Natural killer cell (primary cell): ENCODE data around the gene SLC18A3. TPM values are rescaled to one million over a fixed set of nuclear protein-coding genes. Genes with fewer than 3 reads are reported as not detected.

Experiments used
- ATAC-seq, 3 donors: fragments of 150-1000 bp in 2 of 3; fragments of 200-7000 bp in 1 of 3; cut with Tn5 transposase; 1 replicate in 1 of 3; 2 replicates in 2 of 3; pipeline ENCODE4 v1.10.0; 2021; ENCODE audit warnings: mild to moderate bottlenecking in 2 of 3, moderate library complexity in 2 of 3
- DNase-seq, 2 donors: peaks; one replicate each; pipeline versions ENCODE4 v3.0.0 to v3.0.0-alpha.2; 2013 to 2021; ENCODE audit warnings: mixed read lengths in 1 of 2
- H3K27ac ChIP-seq: one replicate; pipeline ENCODE4 v1.5.1; 2013; ENCODE audit warnings: mild to moderate bottlenecking, low read length
- H3K27me3 ChIP-seq: one replicate; pipeline ENCODE4 v1.6.1; 2013; ENCODE audit warnings: low read length; ENCODE audit not compliant: control insufficient read depth, insufficient read depth
- H3K36me3 ChIP-seq: one replicate; pipeline ENCODE4 v1.6.1; 2013; ENCODE audit warnings: low read length; ENCODE audit not compliant: control insufficient read depth, insufficient read depth
- H3K4me1 ChIP-seq: one replicate; pipeline ENCODE4 v1.6.1; 2013; ENCODE audit warnings: low read length; ENCODE audit not compliant: control insufficient read depth, insufficient read depth
- H3K4me3 ChIP-seq: one replicate; pipeline ENCODE4 v1.5.1; 2013; ENCODE audit warnings: low read length
- H3K9me3 ChIP-seq: one replicate; pipeline ENCODE4 v1.6.1; 2013; ENCODE audit warnings: low read length; ENCODE audit not compliant: control insufficient read depth, insufficient read depth
- H3K27ac Mint-ChIP-seq, 2 donors: one replicate each; pipeline ENCODE4 v1.8.0; 2022; ENCODE audit warnings: mild to moderate bottlenecking in 2 of 2, mixed read lengths in 2 of 2, moderate library complexity in 1 of 2
- H3K27me3 Mint-ChIP-seq, 2 donors: one replicate each; pipeline ENCODE4 v1.8.0; 2022; ENCODE audit warnings: low read depth in 2 of 2, mixed read lengths in 2 of 2
- H3K36me3 Mint-ChIP-seq: one replicate; pipeline ENCODE4 v1.8.0; 2022; ENCODE audit warnings: mixed read lengths
- H3K4me1 Mint-ChIP-seq, 2 donors: one replicate each; pipeline ENCODE4 v1.8.0; 2022; ENCODE audit warnings: mixed read lengths in 2 of 2
- H3K4me3 Mint-ChIP-seq: one replicate; pipeline ENCODE4 v1.8.0; 2022; ENCODE audit warnings: mild to moderate bottlenecking, moderate library complexity, mixed read lengths
- H3K9me3 Mint-ChIP-seq, 2 donors: one replicate each; pipeline ENCODE4 v1.8.0; 2022; ENCODE audit warnings: mixed read lengths in 2 of 2
- WGBS: methylation state at CpG from one replicate; pipeline ENCODE4 v1.1.7; 2013; ENCODE audit warnings: missing lambda C conversion rate; ENCODE audit not compliant: insufficient coverage; 5-methylcytosine and 5-hydroxymethylcytosine counted together
- intact Hi-C: fragments of 100-400 bp; cut with micrococcal nuclease; formaldehyde crosslinking; loops from one replicate; pipeline ENCODE4 v1.14.2; 2022
- total RNA-seq, 4 donors: library from RNA; stranded (reverse); fragments of 120-200 nt in 1 of 4; gene quantifications; one replicate each; pipeline versions ENCODE4 v1.2.3 to v1.2.4, GENCODE V29; 2013 to 2022
- TF ChIP-seq, protein P1 (sequence below): fragments of 200-600 bp; IDR thresholded peaks from one replicate; pipeline ENCODE4 v1.8.0; 2022; ENCODE audit warnings: antibody characterized with exemption

SLC18A3 gene
- total RNA-seq, 3 donors from 2014 or later (not counting 1 experiment from before 2014, with no cell fraction given), result not detected

DNA sequence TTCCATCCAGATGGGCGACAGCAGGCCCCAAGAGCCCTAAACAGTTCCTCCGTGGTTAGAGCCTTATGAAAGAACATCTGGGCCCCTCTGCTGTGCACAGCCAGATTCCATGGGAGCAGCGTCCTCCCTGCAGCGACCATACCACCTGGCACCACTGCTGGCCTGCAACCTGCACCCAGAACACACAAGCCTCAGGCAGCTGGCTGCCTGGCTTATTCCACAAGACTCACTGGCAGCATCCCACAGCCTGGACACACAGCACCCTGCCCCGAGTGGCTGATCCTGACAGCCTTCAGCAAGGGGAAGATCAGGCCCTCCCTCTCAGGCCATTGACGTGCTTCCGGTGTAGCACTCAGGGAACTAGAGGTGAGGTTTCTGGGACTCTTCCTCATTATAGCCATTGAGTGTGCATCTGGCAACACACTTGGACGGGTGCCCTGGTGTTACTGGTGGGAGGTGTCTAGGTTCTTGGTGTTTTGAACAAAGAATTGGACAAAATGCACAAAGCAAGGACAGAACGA lies 37.5 kb upstream of the SLC18A3 start:
- no peaks in the 10 kb centered on the region for H3K9me3 ChIP-seq
- Mint-ChIP-seq H3K9me3 (no peaks in the 10 kb centered on the region), H3K4me1 (peaks cover 15 to 16% of the 10 kb centered on the region in 2 donors), H3K27ac (no peak overlapping the region), H3K27me3 (peaks cover 10 to 26% of the 10 kb centered on the region in 2 donors), H3K36me3 (no peaks in the 10 kb centered on the region), H3K4me3 (no peak overlapping the region)
- WGBS, result 82% methylated on average over 9 of the region's 9 CpGs
- peaks cover 18% of the 10 kb centered on the region for H3K4me1 ChIP-seq
- DNase-seq (no peak), ATAC-seq (no peak)
- no peaks in the 10 kb centered on the region for H3K27me3 ChIP-seq
- intact Hi-C loops, result no loop called here
- H3K4me3 ChIP-seq, result no peak overlapping the region
- TF ChIP-seq, protein P1, sequence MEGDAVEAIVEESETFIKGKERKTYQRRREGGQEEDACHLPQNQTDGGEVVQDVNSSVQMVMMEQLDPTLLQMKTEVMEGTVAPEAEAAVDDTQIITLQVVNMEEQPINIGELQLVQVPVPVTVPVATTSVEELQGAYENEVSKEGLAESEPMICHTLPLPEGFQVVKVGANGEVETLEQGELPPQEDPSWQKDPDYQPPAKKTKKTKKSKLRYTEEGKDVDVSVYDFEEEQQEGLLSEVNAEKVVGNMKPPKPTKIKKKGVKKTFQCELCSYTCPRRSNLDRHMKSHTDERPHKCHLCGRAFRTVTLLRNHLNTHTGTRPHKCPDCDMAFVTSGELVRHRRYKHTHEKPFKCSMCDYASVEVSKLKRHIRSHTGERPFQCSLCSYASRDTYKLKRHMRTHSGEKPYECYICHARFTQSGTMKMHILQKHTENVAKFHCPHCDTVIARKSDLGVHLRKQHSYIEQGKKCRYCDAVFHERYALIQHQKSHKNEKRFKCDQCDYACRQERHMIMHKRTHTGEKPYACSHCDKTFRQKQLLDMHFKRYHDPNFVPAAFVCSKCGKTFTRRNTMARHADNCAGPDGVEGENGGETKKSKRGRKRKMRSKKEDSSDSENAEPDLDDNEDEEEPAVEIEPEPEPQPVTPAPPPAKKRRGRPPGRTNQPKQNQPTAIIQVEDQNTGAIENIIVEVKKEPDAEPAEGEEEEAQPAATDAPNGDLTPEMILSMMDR, result no peak
- H3K36me3 ChIP-seq, result no peaks in the 10 kb centered on the region
- no peak overlapping the region for H3K27ac ChIP-seq

DNA sequence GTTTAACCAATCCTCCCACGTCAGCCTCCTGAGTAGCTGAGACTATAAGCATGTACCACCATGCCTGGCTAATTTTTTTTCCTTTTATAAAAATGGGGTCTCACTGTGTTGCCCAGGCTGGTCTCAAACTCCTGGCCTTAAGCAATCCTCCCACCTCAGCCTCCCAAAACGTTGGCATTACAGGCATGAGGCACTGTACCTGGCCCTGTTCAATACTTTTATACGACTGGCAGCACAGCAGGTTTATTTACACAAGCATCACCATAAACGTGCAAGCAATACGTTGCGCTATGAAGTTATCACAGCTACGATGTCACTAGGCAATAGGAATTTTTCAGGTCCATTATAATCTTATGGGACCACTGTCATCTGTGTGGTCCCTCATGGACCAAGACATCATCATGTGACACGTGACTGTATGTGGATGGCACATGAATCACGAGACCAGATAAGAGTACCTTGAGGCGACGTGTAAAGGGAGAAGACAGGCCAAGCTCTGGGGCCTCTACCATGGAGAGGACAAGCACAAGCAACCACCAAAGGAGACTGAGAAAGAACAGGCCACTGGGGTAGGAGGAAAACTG lies 34.5 kb upstream of the SLC18A3 start:
- no peaks in the 10 kb centered on the region for H3K36me3 Mint-ChIP-seq
- no peaks in the 10 kb centered on the region for H3K4me1 Mint-ChIP-seq
- no peak overlapping the region for H3K27ac Mint-ChIP-seq
- no peak for DNase-seq
- ATAC-seq, result no peak
- H3K27me3 ChIP-seq, result peaks cover 2% of the 10 kb centered on the region
- H3K36me3 ChIP-seq, result no peaks in the 10 kb centered on the region
- no peak overlapping the region for H3K27ac ChIP-seq
- 87% methylated on average over 11 of the region's 11 CpGs for whole genome bisulfite sequencing
- peaks cover 5% of the 10 kb centered on the region for H3K4me1 ChIP-seq
- TF ChIP-seq, protein P1, result no peak
- no peaks in the 10 kb centered on the region for H3K9me3 Mint-ChIP-seq
- H3K9me3 ChIP-seq, result no peaks in the 10 kb centered on the region
- no peak overlapping the region for H3K4me3 ChIP-seq
- peaks cover 4 to 10% of the 10 kb centered on the region in 2 donors for H3K27me3 Mint-ChIP-seq
- H3K4me3 Mint-ChIP-seq, result no peak overlapping the region
- intact Hi-C loops, result no loop called here

DNA sequence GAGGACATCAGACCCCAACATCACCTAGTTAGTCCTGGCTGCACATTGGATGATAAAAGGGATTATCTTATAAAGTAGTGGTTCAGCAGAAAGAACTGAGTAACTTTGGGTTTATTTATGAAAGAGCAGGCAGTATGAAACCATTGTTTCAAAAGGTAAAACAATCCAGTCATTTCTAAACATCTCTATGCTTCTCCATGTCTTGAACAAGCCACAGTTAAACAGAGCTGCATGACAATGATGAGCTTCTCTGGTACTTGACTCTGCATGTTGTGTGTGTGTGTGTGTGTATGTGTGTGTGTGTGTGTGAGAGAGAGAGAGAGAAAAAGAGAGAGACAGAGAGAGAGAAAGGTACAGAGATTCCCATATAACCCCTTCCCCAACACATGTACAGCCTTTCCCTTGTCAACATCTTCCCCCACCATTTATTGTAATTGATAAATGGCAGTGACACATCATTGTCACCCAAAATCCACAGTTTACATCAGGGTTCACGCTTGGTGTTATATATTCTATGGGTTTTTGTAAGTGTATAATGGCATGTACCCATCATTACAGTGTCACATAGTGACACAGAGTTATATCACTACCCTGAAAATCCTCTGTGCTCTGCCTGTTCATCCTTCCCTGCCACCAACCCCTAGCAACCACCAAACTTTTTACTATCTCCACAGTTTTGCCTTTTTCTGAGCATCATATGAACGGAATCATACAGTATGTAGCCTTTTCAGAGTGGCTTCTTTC lies 32.8 kb upstream of the SLC18A3 start:
- ATAC-seq (no peak), DNase-seq (no peak)
- no peak overlapping the region for H3K27ac Mint-ChIP-seq
- H3K4me3 Mint-ChIP-seq, result no peak overlapping the region
- peaks cover 5% of the 10 kb centered on the region for H3K4me1 ChIP-seq
- no peaks in the 10 kb centered on the region for H3K9me3 ChIP-seq
- peaks cover 2% of the 10 kb centered on the region for H3K27me3 ChIP-seq
- no peak overlapping the region for H3K4me3 ChIP-seq
- H3K4me1 Mint-ChIP-seq, result no peaks in the 10 kb centered on the region
- no peaks in the 10 kb centered on the region for H3K9me3 Mint-ChIP-seq
- no peak overlapping the region for H3K27ac ChIP-seq
- WGBS, result 77% methylated on average over 1 of the region's 2 CpGs
- H3K36me3 ChIP-seq, result no peaks in the 10 kb centered on the region
- intact Hi-C loops, result no loop called here
- TF ChIP-seq, protein P1, result no peak
- H3K36me3 Mint-ChIP-seq, result no peaks in the 10 kb centered on the region
- peaks cover under 1 to 14% of the 10 kb centered on the region in 2 donors for H3K27me3 Mint-ChIP-seq
